ENCODE results near the gene LENG1.

- TF ChIP-seq POLR2A (IDR thresholded peaks at IDR 0.05) (no peak), EP300 (IDR thresholded peaks at IDR 0.05) (no peak)
- TF ChIP-seq, protein P1, sequence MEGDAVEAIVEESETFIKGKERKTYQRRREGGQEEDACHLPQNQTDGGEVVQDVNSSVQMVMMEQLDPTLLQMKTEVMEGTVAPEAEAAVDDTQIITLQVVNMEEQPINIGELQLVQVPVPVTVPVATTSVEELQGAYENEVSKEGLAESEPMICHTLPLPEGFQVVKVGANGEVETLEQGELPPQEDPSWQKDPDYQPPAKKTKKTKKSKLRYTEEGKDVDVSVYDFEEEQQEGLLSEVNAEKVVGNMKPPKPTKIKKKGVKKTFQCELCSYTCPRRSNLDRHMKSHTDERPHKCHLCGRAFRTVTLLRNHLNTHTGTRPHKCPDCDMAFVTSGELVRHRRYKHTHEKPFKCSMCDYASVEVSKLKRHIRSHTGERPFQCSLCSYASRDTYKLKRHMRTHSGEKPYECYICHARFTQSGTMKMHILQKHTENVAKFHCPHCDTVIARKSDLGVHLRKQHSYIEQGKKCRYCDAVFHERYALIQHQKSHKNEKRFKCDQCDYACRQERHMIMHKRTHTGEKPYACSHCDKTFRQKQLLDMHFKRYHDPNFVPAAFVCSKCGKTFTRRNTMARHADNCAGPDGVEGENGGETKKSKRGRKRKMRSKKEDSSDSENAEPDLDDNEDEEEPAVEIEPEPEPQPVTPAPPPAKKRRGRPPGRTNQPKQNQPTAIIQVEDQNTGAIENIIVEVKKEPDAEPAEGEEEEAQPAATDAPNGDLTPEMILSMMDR (IDR thresholded peaks at IDR 0.05): no peak
Measured at GRCh38 chr19:54156953-54157352, 2.6 kb downstream of the LENG1 start.
